Measurements from ENCODE around the gene ZC3H18.
A peak's percentile ranks its signal among the peaks of the same experiment; 100 is the strongest.

DNA sequence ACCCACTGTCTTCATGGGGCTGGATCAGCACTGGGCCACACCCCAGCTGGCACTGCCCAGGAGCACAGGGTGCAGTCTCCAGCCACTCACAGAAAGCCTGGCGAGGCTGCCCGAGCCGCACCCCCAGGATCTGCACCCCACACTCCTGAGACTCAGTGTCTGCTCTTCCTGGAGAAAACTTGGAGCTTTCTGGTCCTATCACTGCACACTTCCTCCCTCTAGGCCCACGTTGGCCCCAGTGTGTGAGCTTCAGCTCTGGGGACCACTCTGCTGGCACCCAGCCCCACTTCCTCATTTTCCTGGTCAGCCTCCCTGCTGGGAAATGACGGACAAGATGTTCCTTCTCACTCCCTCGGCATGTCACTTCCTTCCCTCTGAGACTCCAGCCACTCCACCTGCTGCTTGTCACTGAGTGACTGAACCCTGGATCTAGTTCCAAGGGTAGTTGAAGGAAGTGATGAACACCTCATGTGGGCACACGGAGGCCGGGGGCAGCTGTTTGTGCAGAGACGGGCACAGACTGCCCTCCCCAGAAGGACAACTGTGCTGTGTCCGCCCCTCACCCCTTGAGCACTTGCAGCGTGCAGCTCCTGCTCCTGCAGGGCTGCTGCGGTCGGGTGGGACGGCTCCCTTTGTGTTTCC is 29.0 kb downstream of the ZC3H18 start:
- TF ChIP-seq POLR2A (IDR thresholded peaks at IDR 0.05) = no peak
- TF ChIP-seq, protein P1, sequence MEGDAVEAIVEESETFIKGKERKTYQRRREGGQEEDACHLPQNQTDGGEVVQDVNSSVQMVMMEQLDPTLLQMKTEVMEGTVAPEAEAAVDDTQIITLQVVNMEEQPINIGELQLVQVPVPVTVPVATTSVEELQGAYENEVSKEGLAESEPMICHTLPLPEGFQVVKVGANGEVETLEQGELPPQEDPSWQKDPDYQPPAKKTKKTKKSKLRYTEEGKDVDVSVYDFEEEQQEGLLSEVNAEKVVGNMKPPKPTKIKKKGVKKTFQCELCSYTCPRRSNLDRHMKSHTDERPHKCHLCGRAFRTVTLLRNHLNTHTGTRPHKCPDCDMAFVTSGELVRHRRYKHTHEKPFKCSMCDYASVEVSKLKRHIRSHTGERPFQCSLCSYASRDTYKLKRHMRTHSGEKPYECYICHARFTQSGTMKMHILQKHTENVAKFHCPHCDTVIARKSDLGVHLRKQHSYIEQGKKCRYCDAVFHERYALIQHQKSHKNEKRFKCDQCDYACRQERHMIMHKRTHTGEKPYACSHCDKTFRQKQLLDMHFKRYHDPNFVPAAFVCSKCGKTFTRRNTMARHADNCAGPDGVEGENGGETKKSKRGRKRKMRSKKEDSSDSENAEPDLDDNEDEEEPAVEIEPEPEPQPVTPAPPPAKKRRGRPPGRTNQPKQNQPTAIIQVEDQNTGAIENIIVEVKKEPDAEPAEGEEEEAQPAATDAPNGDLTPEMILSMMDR (IDR thresholded peaks at IDR 0.05) = no peak
- peak; percentile 23 to 44 (median 36) for TF ChIP-seq POLR2AphosphoS5 (IDR thresholded peaks at IDR 0.05)
- peak; percentile 27 for TF ChIP-seq EP300 (IDR thresholded peaks at IDR 0.05)

All from stomach (tissue), 4 donors.